Common myeloid progenitor, CD34-positive (primary cell): ENCODE results near the gene MARS1.

Experiments
- CTCF ChIA-PET: fragments of 350-600 bp; sonication (Branson Sonifier 250); formaldehyde crosslinking; loops from one replicate; lab custom pipeline; 2021; ENCODE audit warnings: antibody characterized with exemption; lab: Charles Lee
- POLR2A ChIA-PET: fragments of 350-600 bp; sonication (Branson Sonifier 250); formaldehyde crosslinking; loops from one replicate; lab custom pipeline; 2021; ENCODE audit warnings: antibody characterized with exemption; lab: Charles Lee
- DNase-seq, 3 donors: peaks; one replicate each; pipeline versions ENCODE4 v3.0.0 to v3.0.0-alpha.2; 2013
- H3K27ac ChIP-seq, 2 experiments: 1 replicate in 1 of 2; 2 replicates in 1 of 2; pipeline ENCODE4 v1.7.0; 2013; ENCODE audit warnings: inconsistent platforms in 2 of 2, low read length in 2 of 2, mild to moderate bottlenecking in 2 of 2, low read depth in 1 of 2, moderate library complexity in 1 of 2; ENCODE audit not compliant: severe bottlenecking in 2 of 2, insufficient read depth in 1 of 2, poor library complexity in 1 of 2
- H3K27me3 ChIP-seq, 5 experiments: replicated peaks in 2 of 5; 1 replicate in 3 of 5; 2 replicates in 2 of 5; pipeline versions ENCODE4 v1.6.1 to v1.7.0; 2013; ENCODE audit warnings: low read length in 4 of 5, mild to moderate bottlenecking in 2 of 5, moderate library complexity in 2 of 5, inconsistent platforms in 1 of 5; ENCODE audit not compliant: insufficient read depth in 5 of 5, control insufficient read depth in 4 of 5
- H3K36me3 ChIP-seq, 4 experiments: 1 replicate in 2 of 4; 2 replicates in 2 of 4; pipeline versions ENCODE4 v1.6.1 to v1.7.0; 2013; ENCODE audit warnings: low read length in 3 of 4, control low read depth in 1 of 4, mild to moderate bottlenecking in 1 of 4; ENCODE audit not compliant: control insufficient read depth in 4 of 4, insufficient read depth in 4 of 4
- H3K4me1 ChIP-seq, 4 experiments: 1 replicate in 3 of 4; 2 replicates in 1 of 4; pipeline versions ENCODE4 v1.6.1 to v1.7.1; 2013; ENCODE audit warnings: low read length in 3 of 4, mild to moderate bottlenecking in 3 of 4, control low read depth in 1 of 4, inconsistent platforms in 1 of 4, moderate library complexity in 1 of 4; ENCODE audit not compliant: control insufficient read depth in 4 of 4, insufficient read depth in 4 of 4; ENCODE audit errors: control extremely low read depth in 1 of 4
- H3K4me3 ChIP-seq, 7 experiments: 1 replicate in 4 of 7; 2 replicates in 3 of 7; pipeline versions ENCODE4 v1.5.1 to v1.7.0; 2013; ENCODE audit warnings: mild to moderate bottlenecking in 7 of 7, low read length in 6 of 7, moderate library complexity in 6 of 7, inconsistent platforms in 2 of 7, low read depth in 2 of 7, control low read depth in 1 of 7; ENCODE audit not compliant: insufficient read depth in 4 of 7, control insufficient read depth in 1 of 7; ENCODE audit errors: extremely low read depth in 1 of 7
- H3K9me3 ChIP-seq, 5 experiments: 1 replicate in 4 of 5; 2 replicates in 1 of 5; pipeline versions ENCODE4 v1.6.1 to v1.7.1; 2013; ENCODE audit warnings: low read length in 4 of 5, mild to moderate bottlenecking in 2 of 5, inconsistent platforms in 1 of 5, low read depth in 1 of 5, moderate library complexity in 1 of 5; ENCODE audit not compliant: control insufficient read depth in 4 of 5, insufficient read depth in 2 of 5; ENCODE audit errors: control extremely low read depth in 1 of 5
- WGBS: methylation state at CpG from one replicate; pipeline ENCODE4 v1.1.5; 2013; ENCODE audit not compliant: insufficient coverage; 5-methylcytosine and 5-hydroxymethylcytosine counted together

MARS1 gene

DNA sequence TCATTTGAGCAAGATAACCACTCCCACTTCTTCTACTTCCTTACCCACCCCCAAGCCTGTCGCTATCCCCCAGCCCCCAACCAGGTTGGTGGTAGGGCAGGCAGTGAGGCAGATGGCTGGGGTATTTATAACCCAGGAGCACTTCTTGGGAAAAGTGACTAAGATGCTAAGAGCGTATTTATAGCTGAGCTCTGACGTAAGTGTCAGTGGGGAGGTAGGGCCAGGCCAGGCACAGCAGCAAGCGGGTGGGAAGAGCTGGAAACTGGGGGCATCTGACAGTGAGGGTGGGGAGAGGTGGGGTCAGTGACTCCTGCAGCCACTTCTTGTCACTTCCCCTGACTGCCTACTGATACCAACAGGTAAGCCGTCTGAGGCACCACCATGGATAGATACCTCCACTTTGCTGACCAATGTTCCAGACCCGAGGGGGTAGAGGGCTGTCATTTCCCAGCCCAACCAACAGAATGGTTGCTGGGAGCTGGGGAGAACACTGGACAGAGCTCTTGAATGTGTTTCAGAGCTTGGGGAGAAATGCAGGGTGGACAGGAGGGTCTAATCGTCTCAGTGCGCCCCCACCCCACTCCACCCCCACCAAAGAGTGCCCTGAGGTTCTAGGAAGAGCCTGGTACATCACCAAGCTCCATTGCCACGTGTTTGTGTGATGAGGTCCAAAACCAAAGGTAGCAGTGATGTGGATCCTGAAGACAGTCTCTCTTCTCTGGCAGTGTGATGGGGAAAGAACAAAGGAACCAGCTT is 35.5 kb upstream of the MARS1 start:
- no peaks in the 10 kb centered on the region for H3K36me3 ChIP-seq
- H3K4me1 ChIP-seq = peaks cover 0 to 18% (median 6%) of the 10 kb centered on the region in 4 experiments
- no peaks in the 10 kb centered on the region for H3K9me3 ChIP-seq
- DNase-seq = no peak
- POLR2A ChIA-PET = interaction anchor here (1.1 kb wide), 1 partner anchor 145 kb away, joined by 7 read pairs; no protein-coding TSS in a partner anchor
- no peaks in the 10 kb centered on the region for H3K27me3 ChIP-seq
- H3K4me3 ChIP-seq = no peak overlapping the region
- CTCF ChIA-PET = interaction anchor here (0.5 to 18.4 kb wide), 37 partner anchors 8 to 1581 kb away, joined by 3 to 518 read pairs (median 5); partner anchors contain the start of genes ARHGAP9 and INHBC
- no peak overlapping the region for H3K27ac ChIP-seq
- WGBS = 47% methylated on average over 5 of the region's 9 CpGs

- ChIA-PET CTCF (interaction anchor here (0.7 to 18.4 kb wide), 35 partner anchors 8 to 238 kb away, joined by 3 to 518 read pairs (median 5); partner anchors contain the start of genes ARHGAP9 and INHBC), POLR2A (interaction anchor here (1.1 kb wide), 1 partner anchor 146 kb away, joined by 7 read pairs; no protein-coding TSS in a partner anchor)
- Histone ChIP-seq H3K27me3 (no peaks in the 10 kb centered on the region), H3K4me3 (no peak overlapping the region), H3K27ac (no peak overlapping the region), H3K4me1 (peaks cover 0 to 18% (median 6%) of the 10 kb centered on the region in 4 experiments), H3K36me3 (no peaks in the 10 kb centered on the region), H3K9me3 (no peaks in the 10 kb centered on the region)
- peak; percentile 50 to 73 (median 57) for DNase-seq
- 55% methylated on average over 4 of the region's 7 CpGs for WGBS
Measured at GRCh38 chr12:57452937-57453509, 34.8 kb upstream of the MARS1 start.

DNA sequence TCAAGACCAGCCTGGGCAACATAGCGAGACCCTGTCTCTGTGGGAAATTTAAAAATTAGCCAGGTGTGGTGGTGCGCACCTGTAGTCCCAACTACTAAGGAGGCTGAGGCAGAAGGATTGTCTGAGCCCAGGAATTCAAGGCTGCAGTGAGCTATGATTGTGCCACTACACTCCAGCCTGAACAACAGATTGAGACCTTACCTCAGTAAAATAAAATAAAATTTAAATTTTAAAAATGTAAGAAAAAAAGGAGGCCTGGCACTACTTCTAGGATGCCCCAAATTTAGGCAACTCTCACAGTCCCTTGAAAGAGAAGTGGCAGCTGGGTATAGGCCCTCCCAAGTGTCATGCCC is 33.7 kb upstream of the MARS1 start:
- Histone ChIP-seq H3K36me3 (no peaks in the 10 kb centered on the region), H3K27ac (peak overlapping the region in 1 of 2 experiments; percentile 34), H3K27me3 (no peaks in the 10 kb centered on the region), H3K4me3 (no peak overlapping the region), H3K4me1 (peaks cover 3 to 28% (median 13%) of the 10 kb centered on the region in 4 experiments), H3K9me3 (no peaks in the 10 kb centered on the region)
- POLR2A ChIA-PET = no interaction called here
- CTCF ChIA-PET = interaction anchor here (0.6 to 18.4 kb wide), 20 partner anchors 8 to 210 kb away, joined by 3 to 518 read pairs (median 8); partner anchors contain the start of gene INHBC
- 100% methylated on average over 2 of the region's 2 CpGs for WGBS
- DNase-seq = no peak

GRCh38 chr12:57454566-57455373 is 33.1 kb upstream of the MARS1 start, which contains the start of gene INHBE:
TSS of gene INHBE (plus strand) at chr12:57455307. CDS start at chr12:57455537, 230 bp downstream.
- ChIA-PET CTCF (interaction anchor here (0.6 to 18.4 kb wide), 30 partner anchors 8 to 210 kb away, joined by 3 to 518 read pairs (median 5); partner anchors contain the start of gene INHBC), POLR2A (interaction anchor here (1.0 kb wide), 1 partner anchor 145 kb away, joined by 3 read pairs; no protein-coding TSS in a partner anchor)
- peak within 1 kb of the TSS in 3 of 7 experiments; percentile 20 to 71 (median 39) for H3K4me3 ChIP-seq
- H3K27ac ChIP-seq = peak within 1 kb of the TSS in 1 of 2 experiments; percentile 34
- H3K9me3 ChIP-seq = no peaks in the 10 kb centered on the region
- DNase-seq = no peak
- H3K36me3 ChIP-seq = no peaks in the 10 kb centered on the region
- H3K27me3 ChIP-seq = no peaks in the 10 kb centered on the region
- peaks cover 3 to 32% (median 16%) of the 10 kb centered on the region in 4 experiments for H3K4me1 ChIP-seq
- WGBS = 94% methylated on average over 3 of the region's 10 CpGs

GRCh38 chr12:57455374-57456144 is 32.3 kb upstream of the MARS1 start:
- peak overlapping the region in 3 of 7 experiments; percentile 20 to 71 (median 39) for H3K4me3 ChIP-seq
- 75% methylated on average over 5 of the region's 10 CpGs for WGBS
- peaks cover 0 to 5% (median 0%) of the 10 kb centered on the region in 5 experiments for H3K27me3 ChIP-seq
- no peak for DNase-seq
- no peaks in the 10 kb centered on the region for H3K9me3 ChIP-seq
- H3K36me3 ChIP-seq = no peaks in the 10 kb centered on the region
- no peak overlapping the region for H3K27ac ChIP-seq
- peaks cover 6 to 37% (median 22%) of the 10 kb centered on the region in 4 experiments for H3K4me1 ChIP-seq
- ChIA-PET CTCF (interaction anchor here (0.7 to 18.4 kb wide), 36 partner anchors 9 to 191 kb away, joined by 3 to 518 read pairs (median 5); partner anchors contain the start of gene INHBC), POLR2A (interaction anchor here (0.6 to 1.0 kb wide), 2 partner anchors 25 to 146 kb away, joined by 3 read pairs; no protein-coding TSS in a partner anchor)
